Measurements from ENCODE around the gene CEMIP. TPM values are rescaled to one million over a fixed set of nuclear protein-coding genes. Genes with fewer than 3 reads are reported as not detected.
A peak's percentile ranks its signal among the peaks of the same experiment; 100 is the strongest.

Gene CEMIP
- total and polyA plus RNA-seq, 2 of the 4 experiments (the other 2 are of a cell fraction) = 63.8 to 78.0 TPM

DNA sequence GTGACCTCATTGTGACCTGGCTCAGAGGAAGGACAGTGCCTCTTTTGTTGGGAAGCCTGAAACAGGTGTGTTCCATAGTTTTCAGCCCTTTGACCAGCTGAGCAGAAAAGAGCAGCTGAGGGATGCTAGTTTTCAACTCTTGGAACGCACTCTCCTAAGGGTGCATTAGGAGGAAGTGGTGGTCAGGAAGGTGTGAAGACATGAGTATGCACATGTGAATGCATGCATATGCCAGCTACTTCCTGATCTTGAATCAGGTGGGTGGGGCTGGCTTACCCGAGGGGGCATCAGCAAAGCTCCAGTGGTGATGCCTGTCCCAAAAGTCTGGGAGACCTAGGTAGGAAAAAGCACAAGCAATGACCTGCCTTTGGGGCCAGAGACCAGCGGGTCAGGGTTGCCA is 23.3 kb upstream of the CEMIP start:
- dilution Hi-C loops (cut with HindIII; ENCODE audit: low sequenced_read_pairs, unreplicated experiment) = no loop called here

More for the DNA sequence above, 23.3 kb upstream of the CEMIP start:
- Histone ChIP-seq H3K79me1 (ENCODE audit: low read depth in 1 of 2, low read length in 2 of 2) (peaks cover 20 to 31% of the 10 kb centered on the region in 2 experiments; a peak in 3 of 4 replicates), H3K27me3 (ENCODE audit: control insufficient read depth, insufficient read depth, low read length) (no peaks in the 10 kb centered on the region), H2BK120ac (ENCODE audit: low read depth, low read length) (no peak overlapping the region), H3K4me1 (ENCODE audit: control insufficient read depth, insufficient read depth, low read length) (0 out of 2 replicates have a peak, but pooled peaks cover 2% of the 10 kb centered on the region), H2BK5ac (ENCODE audit: low read depth, low read length, poor library complexity, severe bottlenecking) (no peak overlapping the region), H3K27ac (ENCODE audit: insufficient read depth, low read length) (no peak overlapping the region), H3K23ac (ENCODE audit: low read depth, low read length) (no peak overlapping the region), H3K4me3 (ENCODE audit: insufficient read depth, low read depth, low read length) (no peak overlapping the region), H3K14ac (replicated peaks; ENCODE audit: low read depth, low read length) (no peak overlapping the region), H4K91ac (ENCODE audit: insufficient read depth, low read depth, low read length) (no peak overlapping the region), H3K56ac (ENCODE audit: extremely low read depth, insufficient read depth, low read length) (no peak overlapping the region), H3K18ac (ENCODE audit: low read depth, low read length) (no peak overlapping the region), H4K8ac (ENCODE audit: low read depth in 2 of 2, low read length in 2 of 2) (no peak overlapping the region), H4K20me1 (ENCODE audit: insufficient read depth, low read length) (no peaks in the 10 kb centered on the region; the same call in 1 of the 2 replicates), H4K5ac (ENCODE audit: low read depth, low read length) (no peak overlapping the region), H3K9me1 (ENCODE audit: insufficient read depth, low read length) (peaks cover 7% of the 10 kb centered on the region), H2BK20ac (ENCODE audit: low read depth, low read length) (no peak overlapping the region), H2BK15ac (ENCODE audit: low read depth, low read length) (no peak overlapping the region), H3K4ac (ENCODE audit: low read depth, low read length) (no peak overlapping the region), H3K36me3 (ENCODE audit: control insufficient read depth, insufficient read depth, low read length) (peaks cover 22% of the 10 kb centered on the region), H2AK5ac (ENCODE audit: low read depth, low read length) (no peak overlapping the region), H3K9ac (ENCODE audit: low read depth, low read length) (no peak overlapping the region), H3K9me3 (ENCODE audit: control insufficient read depth, insufficient read depth, low read length) (no peaks in the 10 kb centered on the region), H3K4me2 (ENCODE audit: low read depth, low read length) (no peak overlapping the region), H2AK9ac (replicated peaks; ENCODE audit: low read depth, low read length, poor library complexity) (peak overlapping the region; percentile 3), H2AFZ (replicated peaks; ENCODE audit: low read length, poor library complexity) (no peak overlapping the region)
- intact Hi-C loops (cut with micrococcal nuclease) (no loop called here), in situ Hi-C loops (cut with MboI; ENCODE audit: low sequenced_read_pairs) (no loop called here)
- no TSS peak for BruUV-seq (replicated peaks)
- 100% methylated on average over 2 of the region's 3 CpGs; no CpG with 5 or more reads in 1 of the 2 experiments for WGBS, 2 experiments (ENCODE audit: extremely low coverage in 2 of 2, insufficient read length in 1 of 2)
- DNase-seq (no peak), ATAC-seq (ENCODE audit: low read depth) (no peak)
- CTCF ChIA-PET = no interaction called here
- POLR2A ChIA-PET (ENCODE audit: unreplicated experiment) = no interaction called here
- TF ChIP-seq BHLHE40 (IDR thresholded peaks at IDR 0.05; ENCODE audit: low read depth, low read length) (no peak), FOS (IDR thresholded peaks at IDR 0.05; ENCODE audit: low read depth, low read length) (no peak), MAZ (IDR thresholded peaks at IDR 0.05; ENCODE audit: borderline replicate concordance, low read depth, low read length) (no peak), CHD1 (IDR thresholded peaks at IDR 0.05; ENCODE audit: low read depth, low read length) (no peak), NFE2L2 (IDR thresholded peaks at IDR 0.05; ENCODE audit: low read depth, low read length) (no peak), RAD21 (IDR thresholded peaks at IDR 0.05; ENCODE audit: low read length) (no peak), POLR2A (IDR thresholded peaks at IDR 0.05; ENCODE audit: low read depth, low read length) (no peak), RCOR1 (IDR thresholded peaks at IDR 0.05; ENCODE audit: insufficient replicate concordance, low read length) (no peak), RFX5 (IDR thresholded peaks at IDR 0.05; ENCODE audit: low read depth, low read length) (no peak), CEBPB (IDR thresholded peaks at IDR 0.05; ENCODE audit: low read depth, low read length) (no peak), MXI1 (IDR thresholded peaks at IDR 0.05; ENCODE audit: borderline replicate concordance, low read depth, low read length) (no peak), SMC3 (IDR thresholded peaks at IDR 0.05; ENCODE audit: low read depth, low read length) (no peak)
- TF ChIP-seq, protein P1, sequence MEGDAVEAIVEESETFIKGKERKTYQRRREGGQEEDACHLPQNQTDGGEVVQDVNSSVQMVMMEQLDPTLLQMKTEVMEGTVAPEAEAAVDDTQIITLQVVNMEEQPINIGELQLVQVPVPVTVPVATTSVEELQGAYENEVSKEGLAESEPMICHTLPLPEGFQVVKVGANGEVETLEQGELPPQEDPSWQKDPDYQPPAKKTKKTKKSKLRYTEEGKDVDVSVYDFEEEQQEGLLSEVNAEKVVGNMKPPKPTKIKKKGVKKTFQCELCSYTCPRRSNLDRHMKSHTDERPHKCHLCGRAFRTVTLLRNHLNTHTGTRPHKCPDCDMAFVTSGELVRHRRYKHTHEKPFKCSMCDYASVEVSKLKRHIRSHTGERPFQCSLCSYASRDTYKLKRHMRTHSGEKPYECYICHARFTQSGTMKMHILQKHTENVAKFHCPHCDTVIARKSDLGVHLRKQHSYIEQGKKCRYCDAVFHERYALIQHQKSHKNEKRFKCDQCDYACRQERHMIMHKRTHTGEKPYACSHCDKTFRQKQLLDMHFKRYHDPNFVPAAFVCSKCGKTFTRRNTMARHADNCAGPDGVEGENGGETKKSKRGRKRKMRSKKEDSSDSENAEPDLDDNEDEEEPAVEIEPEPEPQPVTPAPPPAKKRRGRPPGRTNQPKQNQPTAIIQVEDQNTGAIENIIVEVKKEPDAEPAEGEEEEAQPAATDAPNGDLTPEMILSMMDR (conservative IDR thresholded peaks at IDR 0.05; ENCODE audit: low read depth, low read length) = no peak
- TF ChIP-seq, protein P2, sequence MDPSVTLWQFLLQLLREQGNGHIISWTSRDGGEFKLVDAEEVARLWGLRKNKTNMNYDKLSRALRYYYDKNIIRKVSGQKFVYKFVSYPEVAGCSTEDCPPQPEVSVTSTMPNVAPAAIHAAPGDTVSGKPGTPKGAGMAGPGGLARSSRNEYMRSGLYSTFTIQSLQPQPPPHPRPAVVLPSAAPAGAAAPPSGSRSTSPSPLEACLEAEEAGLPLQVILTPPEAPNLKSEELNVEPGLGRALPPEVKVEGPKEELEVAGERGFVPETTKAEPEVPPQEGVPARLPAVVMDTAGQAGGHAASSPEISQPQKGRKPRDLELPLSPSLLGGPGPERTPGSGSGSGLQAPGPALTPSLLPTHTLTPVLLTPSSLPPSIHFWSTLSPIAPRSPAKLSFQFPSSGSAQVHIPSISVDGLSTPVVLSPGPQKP (IDR thresholded peaks at IDR 0.05; ENCODE audit: borderline replicate concordance, low read depth, low read length) = no peak

Measured in IMR-90 (cell line).